ENCODE measurements around the gene GPRC5D.

GRCh38 chr12:12891881-12892355 lies 60.1 kb downstream of the GPRC5D start:
- TF ChIP-seq CTCF (IDR thresholded peaks at IDR 0.05) (no peak), POLR2A (IDR thresholded peaks at IDR 0.05) (no peak), EP300 (IDR thresholded peaks at IDR 0.05) (no peak)
